ENCODE data around the gene CNN2.

DNA sequence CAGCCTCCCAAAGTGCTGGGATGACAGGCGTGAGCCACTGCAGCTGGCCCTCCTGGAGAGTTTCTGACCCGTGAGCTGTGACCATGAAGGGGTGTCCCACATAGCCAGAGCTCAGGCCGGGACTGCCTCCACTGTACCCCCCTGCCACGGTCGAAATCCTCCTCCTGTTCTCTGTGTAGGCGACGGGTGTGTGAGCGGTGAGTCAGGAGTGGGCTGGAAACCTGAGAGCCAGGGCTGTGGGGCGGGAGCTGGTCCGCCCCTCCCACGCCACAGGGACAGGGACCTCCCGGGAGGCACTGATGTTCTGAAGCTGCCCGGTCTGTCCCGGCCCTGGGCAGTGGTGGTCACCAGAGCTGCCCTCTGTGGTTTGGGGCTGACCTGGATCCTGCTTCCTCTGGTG is 38.3 kb upstream of the CNN2 start:
- TF ChIP-seq, protein P1, sequence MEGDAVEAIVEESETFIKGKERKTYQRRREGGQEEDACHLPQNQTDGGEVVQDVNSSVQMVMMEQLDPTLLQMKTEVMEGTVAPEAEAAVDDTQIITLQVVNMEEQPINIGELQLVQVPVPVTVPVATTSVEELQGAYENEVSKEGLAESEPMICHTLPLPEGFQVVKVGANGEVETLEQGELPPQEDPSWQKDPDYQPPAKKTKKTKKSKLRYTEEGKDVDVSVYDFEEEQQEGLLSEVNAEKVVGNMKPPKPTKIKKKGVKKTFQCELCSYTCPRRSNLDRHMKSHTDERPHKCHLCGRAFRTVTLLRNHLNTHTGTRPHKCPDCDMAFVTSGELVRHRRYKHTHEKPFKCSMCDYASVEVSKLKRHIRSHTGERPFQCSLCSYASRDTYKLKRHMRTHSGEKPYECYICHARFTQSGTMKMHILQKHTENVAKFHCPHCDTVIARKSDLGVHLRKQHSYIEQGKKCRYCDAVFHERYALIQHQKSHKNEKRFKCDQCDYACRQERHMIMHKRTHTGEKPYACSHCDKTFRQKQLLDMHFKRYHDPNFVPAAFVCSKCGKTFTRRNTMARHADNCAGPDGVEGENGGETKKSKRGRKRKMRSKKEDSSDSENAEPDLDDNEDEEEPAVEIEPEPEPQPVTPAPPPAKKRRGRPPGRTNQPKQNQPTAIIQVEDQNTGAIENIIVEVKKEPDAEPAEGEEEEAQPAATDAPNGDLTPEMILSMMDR (IDR thresholded peaks at IDR 0.05), result no peak
- TF ChIP-seq POLR2AphosphoS5 (IDR thresholded peaks at IDR 0.05; ENCODE audit: insufficient read depth in 1 of 2, low read depth in 1 of 2), result no peak

Measured in vagina (tissue), 2 donors.